Measurements from ENCODE around the gene GYS2.
"Not testable (repeated sequence)": the region's sequence is repeated elsewhere in the genome, so short reads cannot be mapped to it uniquely, and the experiment has no call there.

GYS2 gene

DNA sequence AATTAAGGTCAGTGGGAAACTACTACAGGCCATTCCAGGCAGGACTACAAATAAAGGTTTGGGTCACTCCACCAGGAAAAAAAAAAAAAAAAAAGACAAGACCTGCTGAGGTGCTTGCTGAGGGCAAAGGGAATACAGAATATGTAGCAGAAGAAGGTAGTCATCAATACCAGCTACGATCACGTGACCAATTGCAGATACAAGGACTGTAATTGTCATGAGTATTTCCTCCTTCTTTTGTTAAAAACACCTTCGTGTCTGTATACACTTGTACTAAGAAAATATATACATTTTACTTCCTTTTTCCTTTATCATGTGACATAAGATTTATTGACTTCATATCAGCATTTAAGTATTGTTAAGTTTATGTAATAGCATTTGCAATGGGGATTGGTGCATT lies 19.2 kb downstream of the GYS2 start:
- no peak for DNase-seq
- WGBS (ENCODE audit: insufficient coverage) = 100% methylated on average over 2 of the region's 3 CpGs
- H3K9me3 ChIP-seq (ENCODE audit: control extremely low read depth in 1 of 5, control insufficient read depth in 4 of 5, insufficient read depth in 2 of 5, low read depth in 1 of 5, low read length in 4 of 5) = peaks cover 0 to 8% (median 3%) of the 10 kb centered on the region in 5 experiments
- H3K4me1 ChIP-seq (ENCODE audit: control extremely low read depth in 1 of 4, control insufficient read depth in 4 of 4, insufficient read depth in 4 of 4, low read length in 3 of 4) = peaks cover 0 to 10% (median 7%) of the 10 kb centered on the region in 4 experiments
- H3K4me3 ChIP-seq (ENCODE audit: control insufficient read depth in 1 of 7, extremely low read depth in 1 of 7, insufficient read depth in 4 of 7, low read depth in 2 of 7, low read length in 6 of 7) = no peak overlapping the region
- ChIA-PET POLR2A (no interaction called here), CTCF (no interaction called here)
- no peaks in the 10 kb centered on the region for H3K27me3 ChIP-seq (replicated peaks in 2 of 5; ENCODE audit: control insufficient read depth in 4 of 5, insufficient read depth in 5 of 5, low read length in 4 of 5)
- no peak overlapping the region for H3K27ac ChIP-seq (ENCODE audit: insufficient read depth in 1 of 2, low read depth in 1 of 2, low read length in 2 of 2, poor library complexity in 1 of 2, severe bottlenecking in 2 of 2)
- no peaks in the 10 kb centered on the region for H3K36me3 ChIP-seq (ENCODE audit: control insufficient read depth in 4 of 4, insufficient read depth in 4 of 4, low read length in 3 of 4)

DNA sequence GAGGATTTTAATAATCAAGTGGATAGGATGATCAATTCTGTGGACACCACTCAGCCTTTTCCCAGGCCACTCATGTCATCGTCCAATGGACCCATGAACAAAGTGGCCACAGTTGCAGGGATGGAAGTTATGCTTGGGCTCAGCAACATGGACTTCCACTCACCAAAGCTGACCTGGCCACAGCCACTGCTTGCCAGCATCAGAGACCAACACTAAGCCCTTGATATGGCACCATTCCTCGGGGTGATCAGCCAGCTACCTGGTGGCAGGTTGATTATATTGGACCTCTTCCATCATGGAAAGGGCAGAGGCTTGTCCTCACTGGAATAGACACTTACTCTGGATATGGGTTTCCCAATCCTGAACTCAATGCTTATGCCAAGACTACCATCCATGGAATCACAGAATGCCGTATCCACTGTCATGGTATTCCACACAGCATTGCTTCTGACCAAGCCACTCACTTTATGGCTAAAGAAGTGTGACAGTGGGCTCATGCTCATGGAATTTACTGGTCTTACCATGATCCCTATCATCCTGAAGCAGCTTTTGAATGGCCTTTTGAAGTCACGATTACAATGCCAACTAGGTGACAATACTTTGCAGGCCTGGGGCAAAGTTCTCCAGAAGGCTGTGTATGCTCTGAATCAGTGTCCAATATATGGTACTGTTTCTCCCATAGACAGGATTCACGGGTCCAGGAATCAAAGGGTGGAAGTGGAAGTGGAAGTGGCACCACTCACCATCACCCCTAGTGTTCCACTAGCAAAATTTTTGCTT lies 20.1 kb downstream of the GYS2 start:
- POLR2A ChIA-PET; H3K27me3 ChIP-seq (replicated peaks in 2 of 5; ENCODE audit: control insufficient read depth in 4 of 5, insufficient read depth in 5 of 5, low read length in 4 of 5); H3K36me3 ChIP-seq (ENCODE audit: control insufficient read depth in 4 of 4, insufficient read depth in 4 of 4, low read length in 3 of 4); CTCF ChIA-PET; H3K9me3 ChIP-seq (ENCODE audit: control extremely low read depth in 1 of 5, control insufficient read depth in 4 of 5, insufficient read depth in 2 of 5, low read depth in 1 of 5, low read length in 4 of 5); H3K27ac ChIP-seq (ENCODE audit: insufficient read depth in 1 of 2, low read depth in 1 of 2, low read length in 2 of 2, poor library complexity in 1 of 2, severe bottlenecking in 2 of 2); H3K4me3 ChIP-seq (ENCODE audit: control insufficient read depth in 1 of 7, extremely low read depth in 1 of 7, insufficient read depth in 4 of 7, low read depth in 2 of 7, low read length in 6 of 7); DNase-seq: not testable (repeated sequence)
- peaks cover 0 to 13% (median 7%) of the 10 kb centered on the region in 4 experiments for H3K4me1 ChIP-seq (ENCODE audit: control extremely low read depth in 1 of 4, control insufficient read depth in 4 of 4, insufficient read depth in 4 of 4, low read length in 3 of 4)
- 96% methylated on average over 5 of the region's 5 CpGs for WGBS (ENCODE audit: insufficient coverage)

DNA sequence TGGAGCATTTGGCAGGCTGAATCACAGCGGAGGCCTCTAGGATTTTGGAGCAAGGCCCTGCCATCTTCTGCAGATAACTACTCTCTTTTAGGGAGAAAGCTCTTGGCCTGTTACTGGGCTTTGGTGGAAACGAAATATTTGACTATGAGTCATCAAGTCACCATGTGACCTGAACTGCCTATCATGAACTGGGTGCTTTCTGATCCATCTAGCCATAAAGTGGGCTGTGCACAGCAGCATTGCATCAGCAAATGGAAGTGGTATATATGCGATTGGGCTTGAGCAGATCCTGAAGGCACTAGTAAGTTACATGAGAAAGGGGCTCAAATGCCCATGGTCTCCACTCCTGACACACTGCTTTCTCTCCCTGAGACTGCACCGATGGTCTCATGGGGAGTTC lies 21.1 kb downstream of the GYS2 start:
- Histone ChIP-seq H3K9me3 (ENCODE audit: control extremely low read depth in 1 of 5, control insufficient read depth in 4 of 5, insufficient read depth in 2 of 5, low read depth in 1 of 5, low read length in 4 of 5) (peaks cover 0 to 3% (median 2%) of the 10 kb centered on the region in 5 experiments), H3K4me1 (ENCODE audit: control extremely low read depth in 1 of 4, control insufficient read depth in 4 of 4, insufficient read depth in 4 of 4, low read length in 3 of 4) (peaks cover 0 to 13% (median 7%) of the 10 kb centered on the region in 4 experiments), H3K36me3 (ENCODE audit: control insufficient read depth in 4 of 4, insufficient read depth in 4 of 4, low read length in 3 of 4) (peaks cover 0 to 3% (median 0%) of the 10 kb centered on the region in 4 experiments), H3K4me3 (ENCODE audit: control insufficient read depth in 1 of 7, extremely low read depth in 1 of 7, insufficient read depth in 4 of 7, low read depth in 2 of 7, low read length in 6 of 7) (no peak overlapping the region), H3K27ac (ENCODE audit: insufficient read depth in 1 of 2, low read depth in 1 of 2, low read length in 2 of 2, poor library complexity in 1 of 2, severe bottlenecking in 2 of 2) (no peak overlapping the region), H3K27me3 (replicated peaks in 2 of 5; ENCODE audit: control insufficient read depth in 4 of 5, insufficient read depth in 5 of 5, low read length in 4 of 5) (no peaks in the 10 kb centered on the region)
- ChIA-PET POLR2A (no interaction called here), CTCF (no interaction called here)
- WGBS (ENCODE audit: insufficient coverage) = 97% methylated on average over 3 of the region's 4 CpGs
- DNase-seq = no peak

DNA sequence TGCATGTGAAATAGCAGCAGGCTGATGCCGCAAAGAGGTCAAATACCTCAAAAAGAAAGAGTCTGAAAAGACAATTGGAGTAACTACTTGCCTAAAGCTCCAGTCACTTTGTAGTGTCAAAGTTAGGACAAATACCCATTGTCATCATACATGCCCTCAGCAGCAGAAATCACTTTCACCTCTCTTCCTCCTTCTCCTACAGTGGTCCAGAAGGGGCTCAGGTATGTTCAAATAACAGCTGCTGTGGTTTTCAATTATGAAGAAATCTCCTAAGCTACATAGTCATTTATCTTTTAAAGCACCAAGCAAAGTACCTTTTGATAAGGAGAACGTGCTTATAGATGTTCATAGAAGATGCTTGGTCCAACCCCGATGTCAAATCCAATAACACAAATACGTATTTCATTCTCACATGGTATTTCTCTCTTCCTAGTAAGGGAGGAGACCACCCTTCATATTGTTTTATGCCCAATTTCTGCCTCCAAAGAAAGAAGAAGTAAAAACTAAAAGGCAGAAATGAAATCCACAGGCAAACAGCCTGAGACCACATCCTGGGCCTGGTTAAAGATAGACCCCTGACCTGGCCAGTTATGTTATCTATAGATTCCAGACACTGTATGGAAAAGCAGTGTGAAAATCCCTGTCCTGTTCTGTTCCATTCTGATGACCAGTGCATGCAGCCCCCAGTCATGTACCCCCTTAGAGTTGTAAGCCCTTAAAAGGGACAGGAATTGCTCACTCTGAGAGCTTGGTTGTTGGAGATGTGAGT lies 23.7 kb downstream of the GYS2 start:
- DNase-seq = peak; percentile 37 to 59 (median 38)
- Histone ChIP-seq H3K27me3 (replicated peaks in 2 of 5; ENCODE audit: control insufficient read depth in 4 of 5, insufficient read depth in 5 of 5, low read length in 4 of 5) (no peaks in the 10 kb centered on the region), H3K36me3 (ENCODE audit: control insufficient read depth in 4 of 4, insufficient read depth in 4 of 4, low read length in 3 of 4) (peaks cover 0 to 3% (median 0%) of the 10 kb centered on the region in 4 experiments), H3K9me3 (ENCODE audit: control extremely low read depth in 1 of 5, control insufficient read depth in 4 of 5, insufficient read depth in 2 of 5, low read depth in 1 of 5, low read length in 4 of 5) (peaks cover 0 to 1% (median 0%) of the 10 kb centered on the region in 5 experiments), H3K4me3 (ENCODE audit: control insufficient read depth in 1 of 7, extremely low read depth in 1 of 7, insufficient read depth in 4 of 7, low read depth in 2 of 7, low read length in 6 of 7) (no peak overlapping the region), H3K27ac (ENCODE audit: insufficient read depth in 1 of 2, low read depth in 1 of 2, low read length in 2 of 2, poor library complexity in 1 of 2, severe bottlenecking in 2 of 2) (no peak overlapping the region), H3K4me1 (ENCODE audit: control extremely low read depth in 1 of 4, control insufficient read depth in 4 of 4, insufficient read depth in 4 of 4, low read length in 3 of 4) (peaks cover 0 to 13% (median 7%) of the 10 kb centered on the region in 4 experiments)
- POLR2A ChIA-PET = interaction anchor here (0.6 kb wide), 1 partner anchor 68 kb away, joined by 8 read pairs; no protein-coding TSS in a partner anchor
- CTCF ChIA-PET = interaction anchor here (1.0 kb wide), 1 partner anchor 12 kb away, joined by 3 read pairs; no protein-coding TSS in a partner anchor
- WGBS (ENCODE audit: insufficient coverage) = no CpG with 5 or more reads among the region's 4 CpGs

DNA sequence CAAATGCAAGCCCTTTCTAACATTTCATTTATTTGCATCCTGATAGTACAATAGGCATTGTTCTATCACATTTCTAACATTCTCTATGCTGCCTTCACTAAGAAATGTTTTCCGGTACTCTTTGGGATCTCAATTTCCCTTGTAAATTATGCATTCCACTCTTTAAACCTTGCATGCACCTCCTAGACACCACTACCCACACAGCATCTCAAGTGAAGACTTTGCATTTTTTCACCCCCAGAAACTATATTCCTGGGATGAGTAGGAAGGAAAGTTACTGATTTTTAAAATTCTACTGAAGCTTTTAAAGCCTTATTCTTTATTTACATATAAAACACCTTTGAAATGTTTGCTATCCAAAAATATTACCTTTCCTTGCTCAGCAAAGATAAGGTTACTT lies 27.1 kb downstream of the GYS2 start:
- H3K9me3 ChIP-seq (ENCODE audit: control extremely low read depth in 1 of 5, control insufficient read depth in 4 of 5, insufficient read depth in 2 of 5, low read depth in 1 of 5, low read length in 4 of 5) = peaks cover 0 to 1% (median 0%) of the 10 kb centered on the region in 5 experiments
- peaks cover 0 to 13% (median 7%) of the 10 kb centered on the region in 4 experiments for H3K4me1 ChIP-seq (ENCODE audit: control extremely low read depth in 1 of 4, control insufficient read depth in 4 of 4, insufficient read depth in 4 of 4, low read length in 3 of 4)
- CTCF ChIA-PET = no interaction called here
- H3K27me3 ChIP-seq (replicated peaks in 2 of 5; ENCODE audit: control insufficient read depth in 4 of 5, insufficient read depth in 5 of 5, low read length in 4 of 5) = no peaks in the 10 kb centered on the region
- 100% methylated on average over 1 of the region's 1 CpG for WGBS (ENCODE audit: insufficient coverage)
- peaks cover 0 to 3% (median 0%) of the 10 kb centered on the region in 4 experiments for H3K36me3 ChIP-seq (ENCODE audit: control insufficient read depth in 4 of 4, insufficient read depth in 4 of 4, low read length in 3 of 4)
- H3K27ac ChIP-seq (ENCODE audit: insufficient read depth in 1 of 2, low read depth in 1 of 2, low read length in 2 of 2, poor library complexity in 1 of 2, severe bottlenecking in 2 of 2) = no peak overlapping the region
- no peak overlapping the region for H3K4me3 ChIP-seq (ENCODE audit: control insufficient read depth in 1 of 7, extremely low read depth in 1 of 7, insufficient read depth in 4 of 7, low read depth in 2 of 7, low read length in 6 of 7)
- DNase-seq = no peak
- POLR2A ChIA-PET = no interaction called here

DNA sequence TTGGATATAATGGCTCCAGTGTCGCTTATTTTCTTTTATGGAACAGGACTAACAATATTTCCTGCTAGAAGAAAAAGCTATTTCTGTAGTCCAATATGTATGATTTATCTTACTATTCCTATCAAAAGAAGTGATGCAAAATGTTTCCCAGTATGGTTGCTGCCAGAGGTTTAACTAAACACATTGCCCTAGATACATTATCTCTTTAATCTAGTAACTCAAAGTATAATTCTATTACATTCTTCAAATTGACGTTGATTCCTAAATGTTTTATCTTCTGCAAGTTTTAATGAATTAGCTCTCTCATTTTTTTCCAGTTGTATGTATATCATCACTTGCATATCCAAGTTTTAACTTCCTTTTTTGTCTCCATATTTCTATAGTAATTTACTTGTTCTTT lies 28.2 kb downstream of the GYS2 start:
- Histone ChIP-seq H3K9me3 (ENCODE audit: control extremely low read depth in 1 of 5, control insufficient read depth in 4 of 5, insufficient read depth in 2 of 5, low read depth in 1 of 5, low read length in 4 of 5) (no peaks in the 10 kb centered on the region), H3K4me1 (ENCODE audit: control extremely low read depth in 1 of 4, control insufficient read depth in 4 of 4, insufficient read depth in 4 of 4, low read length in 3 of 4) (peaks cover 0 to 13% (median 6%) of the 10 kb centered on the region in 4 experiments), H3K27me3 (replicated peaks in 2 of 5; ENCODE audit: control insufficient read depth in 4 of 5, insufficient read depth in 5 of 5, low read length in 4 of 5) (no peaks in the 10 kb centered on the region), H3K27ac (ENCODE audit: insufficient read depth in 1 of 2, low read depth in 1 of 2, low read length in 2 of 2, poor library complexity in 1 of 2, severe bottlenecking in 2 of 2) (no peak overlapping the region), H3K4me3 (ENCODE audit: control insufficient read depth in 1 of 7, extremely low read depth in 1 of 7, insufficient read depth in 4 of 7, low read depth in 2 of 7, low read length in 6 of 7) (no peak overlapping the region), H3K36me3 (ENCODE audit: control insufficient read depth in 4 of 4, insufficient read depth in 4 of 4, low read length in 3 of 4) (peaks cover 0 to 3% (median 0%) of the 10 kb centered on the region in 4 experiments)
- no peak for DNase-seq
- CTCF ChIA-PET = no interaction called here
- no CpG with 5 or more reads among the region's 2 CpGs for WGBS (ENCODE audit: insufficient coverage)
- POLR2A ChIA-PET = no interaction called here
